MM.1S (cell line): ENCODE measurements around the gene USF3.
A peak's percentile ranks its signal among the peaks of the same experiment; 100 is the strongest.
"Not testable (repeated sequence)": the region's sequence is repeated elsewhere in the genome, so short reads cannot be mapped to it uniquely, and the experiment has no call there.

ENCODE experiments used
- DNase-seq: peaks from one replicate; pipeline ENCODE4 v3.0.0-alpha.2; 2015
- H2AFZ ChIP-seq: fragments of 300-600 bp; sonication (generic); 2 replicates; pipeline ENCODE4 v1.6.0; 2016; ENCODE audit warnings: antibody characterized with exemption, low read length
- H3F3A ChIP-seq: fragments of 300-600 bp; sonication (generic); 2 replicates; pipeline ENCODE4 v1.6.1; 2016; ENCODE audit warnings: mild to moderate bottlenecking, antibody characterized with exemption, low read length, moderate library complexity, mixed read lengths; ENCODE audit not compliant: insufficient read depth
- H3K27ac ChIP-seq: fragments of 300-600 bp; sonication (generic); 2 replicates; pipeline ENCODE4 v1.5.1; 2016; ENCODE audit warnings: mild to moderate bottlenecking, low read length
- H3K27me3 ChIP-seq: fragments of 300-600 bp; sonication (generic); replicated peaks from 2 replicates; pipeline ENCODE4 v1.6.0; 2016; ENCODE audit warnings: low read length; ENCODE audit not compliant: insufficient read depth
- H3K36me3 ChIP-seq: fragments of 300-600 bp; sonication (generic); replicated peaks from 2 replicates; pipeline ENCODE4 v1.6.1; 2016; ENCODE audit warnings: mild to moderate bottlenecking, low read length, mixed read lengths; ENCODE audit not compliant: insufficient read depth
- H3K4me1 ChIP-seq: fragments of 300-600 bp; sonication (generic); 2 replicates; pipeline ENCODE4 v1.6.1; 2016; ENCODE audit warnings: low read length, mixed read lengths
- H3K4me2 ChIP-seq: fragments of 300-600 bp; sonication (generic); 2 replicates; pipeline ENCODE4 v1.6.0; 2016; ENCODE audit warnings: low read depth, low read length
- H3K4me3 ChIP-seq: fragments of 300-600 bp; sonication (generic); 2 replicates; pipeline ENCODE4 v1.5.1; 2016; ENCODE audit warnings: low read length, mixed read lengths
- H3K79me2 ChIP-seq: fragments of 300-600 bp; sonication (generic); 2 replicates; pipeline ENCODE4 v1.6.1; 2016; ENCODE audit warnings: mixed run types, low read length, mixed read lengths
- H3K9ac ChIP-seq: fragments of 300-600 bp; sonication (generic); 2 replicates; pipeline ENCODE4 v1.6.1; 2016; ENCODE audit warnings: low read length, mixed read lengths
- H3K9me2 ChIP-seq: fragments of 300-600 bp; sonication (generic); replicated peaks from 2 replicates; pipeline ENCODE4 v1.6.1; 2016; ENCODE audit warnings: mild to moderate bottlenecking, low read length, mixed read lengths; ENCODE audit not compliant: insufficient read depth
- H3K9me3 ChIP-seq: fragments of 300-600 bp; sonication (generic); replicated peaks from 2 replicates; pipeline ENCODE4 v1.6.1; 2016; ENCODE audit warnings: mild to moderate bottlenecking, low read length, mixed read lengths; ENCODE audit not compliant: insufficient read depth
- H4K20me1 ChIP-seq: fragments of 300-600 bp; sonication (generic); 2 replicates; pipeline ENCODE4 v1.6.1; 2016; ENCODE audit warnings: mild to moderate bottlenecking, low read length, moderate library complexity, mixed read lengths; ENCODE audit not compliant: insufficient read depth
- EZH2 ChIP-seq: fragments of 300-600 bp; sonication (generic); optimal IDR thresholded peaks from 2 replicates; pipeline ENCODE3; 2017; ENCODE audit warnings: low read depth, mild to moderate bottlenecking, antibody characterized with exemption, low read length, mixed read lengths
- EZH2phosphoT487 ChIP-seq: fragments of 300-600 bp; sonication (generic); IDR thresholded peaks from 2 replicates; pipeline ENCODE4 v1.6.1; 2018; ENCODE audit warnings: antibody characterized with exemption, low read length
- TF ChIP-seq, protein P1 (sequence below): fragments of 300-600 bp; sonication (generic); IDR thresholded peaks from 2 replicates; pipeline ENCODE4 v1.5.1; 2016; ENCODE audit warnings: antibody characterized with exemption, low read length, mixed read lengths

Gene USF3

DNA sequence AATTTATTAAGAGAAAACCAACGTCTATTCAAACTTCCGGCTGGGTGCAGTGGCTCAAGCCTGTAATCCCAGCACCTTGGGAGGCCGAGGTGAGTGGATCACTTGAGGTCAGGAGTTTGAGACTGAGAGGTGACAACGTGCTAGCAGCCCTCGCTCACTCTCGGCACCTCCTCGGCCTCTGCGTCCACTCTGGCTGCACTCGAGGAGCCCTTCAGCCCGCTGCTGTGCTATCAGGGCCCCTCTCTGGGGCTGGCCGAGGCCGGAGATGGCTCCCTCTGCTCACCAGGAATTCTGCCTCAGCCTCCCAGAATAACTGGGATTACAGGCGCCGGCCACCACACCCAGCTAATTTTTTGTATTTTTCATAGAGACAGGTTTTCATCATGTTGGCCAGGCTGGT is 58.7 kb downstream of the USF3 start:
- no peaks in the 10 kb centered on the region for H3K36me3 ChIP-seq
- H3K4me2 ChIP-seq = no peak overlapping the region
- no peaks in the 10 kb centered on the region for H3K27me3 ChIP-seq
- no peak overlapping the region for H3K27ac ChIP-seq
- no peaks in the 10 kb centered on the region for H4K20me1 ChIP-seq
- H3K9me2 ChIP-seq = no peaks in the 10 kb centered on the region
- no peak for TF ChIP-seq EZH2
- TF ChIP-seq, protein P1, sequence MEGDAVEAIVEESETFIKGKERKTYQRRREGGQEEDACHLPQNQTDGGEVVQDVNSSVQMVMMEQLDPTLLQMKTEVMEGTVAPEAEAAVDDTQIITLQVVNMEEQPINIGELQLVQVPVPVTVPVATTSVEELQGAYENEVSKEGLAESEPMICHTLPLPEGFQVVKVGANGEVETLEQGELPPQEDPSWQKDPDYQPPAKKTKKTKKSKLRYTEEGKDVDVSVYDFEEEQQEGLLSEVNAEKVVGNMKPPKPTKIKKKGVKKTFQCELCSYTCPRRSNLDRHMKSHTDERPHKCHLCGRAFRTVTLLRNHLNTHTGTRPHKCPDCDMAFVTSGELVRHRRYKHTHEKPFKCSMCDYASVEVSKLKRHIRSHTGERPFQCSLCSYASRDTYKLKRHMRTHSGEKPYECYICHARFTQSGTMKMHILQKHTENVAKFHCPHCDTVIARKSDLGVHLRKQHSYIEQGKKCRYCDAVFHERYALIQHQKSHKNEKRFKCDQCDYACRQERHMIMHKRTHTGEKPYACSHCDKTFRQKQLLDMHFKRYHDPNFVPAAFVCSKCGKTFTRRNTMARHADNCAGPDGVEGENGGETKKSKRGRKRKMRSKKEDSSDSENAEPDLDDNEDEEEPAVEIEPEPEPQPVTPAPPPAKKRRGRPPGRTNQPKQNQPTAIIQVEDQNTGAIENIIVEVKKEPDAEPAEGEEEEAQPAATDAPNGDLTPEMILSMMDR = no peak
- no peak for TF ChIP-seq EZH2phosphoT487
- no peak overlapping the region for H2AFZ ChIP-seq
- peaks cover 3% of the 10 kb centered on the region; the same call in 1 of the 2 replicates for H3K4me1 ChIP-seq
- no peak overlapping the region for H3K4me3 ChIP-seq
- H3K9me3 ChIP-seq = no peaks in the 10 kb centered on the region
- no peaks in the 10 kb centered on the region for H3K79me2 ChIP-seq
- H3K9ac ChIP-seq = no peak overlapping the region
- no peaks in the 10 kb centered on the region for H3F3A ChIP-seq
- DNase-seq = no peak

DNA sequence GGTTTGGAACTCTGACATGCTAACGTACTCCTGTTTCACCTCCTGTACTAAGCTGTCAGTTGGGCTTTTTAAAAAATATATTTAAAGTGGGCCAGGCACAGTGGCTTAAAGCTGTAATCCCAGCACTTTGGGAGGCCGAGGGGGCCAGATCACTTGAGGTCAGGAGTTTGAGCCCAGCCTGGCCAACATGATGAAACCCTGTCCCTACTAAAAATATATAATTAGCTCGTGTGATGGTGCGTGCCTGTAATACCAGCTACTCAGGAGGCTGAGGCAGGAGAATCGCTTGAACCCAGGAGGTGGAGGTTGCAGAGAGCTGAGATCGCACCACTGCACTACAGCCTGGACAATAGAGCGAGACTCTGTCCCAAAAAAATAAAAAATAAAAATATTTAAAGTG is 60.4 kb downstream of the USF3 start:
- not testable (repeated sequence) for H4K20me1 ChIP-seq, H2AFZ ChIP-seq, H3K36me3 ChIP-seq, H3K9me2 ChIP-seq, H3K79me2 ChIP-seq, H3K27ac ChIP-seq, H3K4me2 ChIP-seq, H3K4me3 ChIP-seq, DNase-seq, H3F3A ChIP-seq, H3K9me3 ChIP-seq, H3K4me1 ChIP-seq, H3K27me3 ChIP-seq, H3K9ac ChIP-seq

DNA sequence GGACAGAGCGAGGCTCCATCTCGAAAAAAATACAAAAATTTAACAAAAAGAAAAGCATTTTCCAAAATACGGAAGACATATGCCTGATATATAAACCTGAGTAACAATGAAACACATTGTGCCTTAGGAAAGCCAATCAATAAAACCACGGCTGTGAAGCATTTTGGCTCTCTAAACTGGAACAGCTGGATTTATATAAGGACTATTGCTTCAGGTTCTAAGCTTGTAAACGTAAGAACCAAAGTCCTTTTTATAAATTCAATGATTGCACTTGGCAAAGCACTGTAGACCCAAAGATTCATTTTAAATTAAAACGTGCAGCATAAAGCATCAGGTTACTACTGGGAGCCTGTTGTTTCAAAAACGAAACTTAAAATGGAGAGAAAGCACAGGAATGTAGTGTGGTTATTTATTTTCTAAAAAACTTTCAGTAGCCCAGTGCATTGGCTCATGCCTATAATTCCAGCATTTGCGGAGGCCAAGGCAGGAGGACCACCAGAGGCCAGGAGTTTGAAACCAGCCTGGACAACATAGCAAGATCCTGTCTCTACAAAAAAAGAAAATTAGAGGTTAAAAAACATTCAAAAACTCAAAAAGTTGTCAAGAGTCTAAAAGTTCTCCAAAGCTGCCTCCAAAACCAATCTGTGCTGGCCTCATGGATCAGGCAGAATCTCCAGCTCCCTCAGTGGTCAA is 61.5 kb downstream of the USF3 start:
- H3K4me2 ChIP-seq = no peak overlapping the region
- DNase-seq = no peak

DNA sequence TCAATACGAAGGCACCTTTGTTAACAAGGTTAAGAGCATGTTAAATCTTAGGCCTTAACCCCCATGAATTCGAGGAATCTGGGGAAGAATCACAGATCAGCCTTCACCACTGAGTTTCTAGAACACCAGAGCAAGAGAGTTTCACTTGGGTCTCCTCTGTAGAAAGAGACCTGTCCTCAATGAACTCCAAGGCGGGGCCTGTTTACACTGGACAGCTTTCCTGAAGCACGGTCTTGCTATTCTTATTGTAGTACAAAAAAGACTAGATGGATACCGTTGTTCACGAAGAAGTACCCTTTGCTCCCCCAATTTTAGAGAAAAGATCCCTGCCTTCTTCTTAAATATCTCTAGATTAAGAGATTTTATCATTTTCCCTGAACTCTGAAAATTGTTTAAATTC is 64.9 kb downstream of the USF3 start:
- Histone ChIP-seq H3K9me2 (no peaks in the 10 kb centered on the region), H2AFZ (no peak overlapping the region), H3F3A (no peaks in the 10 kb centered on the region), H3K9me3 (no peaks in the 10 kb centered on the region), H3K4me3 (no peak overlapping the region), H3K27me3 (no peaks in the 10 kb centered on the region), H3K4me2 (no peak overlapping the region), H3K9ac (no peak overlapping the region), H3K4me1 (peaks cover 13% of the 10 kb centered on the region), H3K36me3 (no peaks in the 10 kb centered on the region), H3K27ac (peak overlapping the region; percentile 16; the same call in 1 of the 2 replicates), H3K79me2 (no peaks in the 10 kb centered on the region), H4K20me1 (no peaks in the 10 kb centered on the region)
- no peak for DNase-seq
- TF ChIP-seq EZH2phosphoT487 (no peak), EZH2 (no peak)

More for the DNA sequence above, 61.5 kb downstream of the USF3 start:
- H3K9me2 ChIP-seq = no peaks in the 10 kb centered on the region
- H3K9ac ChIP-seq = no peak overlapping the region
- H3K27me3 ChIP-seq = no peaks in the 10 kb centered on the region
- peaks cover 13% of the 10 kb centered on the region for H3K4me1 ChIP-seq
- H3K27ac ChIP-seq = no peak overlapping the region
- H3K36me3 ChIP-seq = no peaks in the 10 kb centered on the region
- no peaks in the 10 kb centered on the region for H3F3A ChIP-seq
- H3K4me3 ChIP-seq = no peak overlapping the region
- H2AFZ ChIP-seq = no peak overlapping the region
- H4K20me1 ChIP-seq = no peaks in the 10 kb centered on the region
- TF ChIP-seq EZH2 (no peak), EZH2phosphoT487 (no peak)
- TF ChIP-seq, protein P1 = no peak
- H3K79me2 ChIP-seq = no peaks in the 10 kb centered on the region
- H3K9me3 ChIP-seq = no peaks in the 10 kb centered on the region
